HFF-Myc (cell line): ENCODE results near the gene TBC1D22A.

Experiments used
- DNase-seq: peaks from one replicate; pipeline ENCODE4 v3.0.0-alpha.2; 2011; ENCODE audit warnings: low read depth; ENCODE audit errors: extremely low read depth
- H3K4me3 ChIP-seq: replicated peaks from 2 replicates; pipeline ENCODE4 v1.5.1; 2011; ENCODE audit warnings: low read depth, mild to moderate bottlenecking, control low read depth, low read length
- TF ChIP-seq, protein P1 (sequence below): IDR thresholded peaks from 2 replicates; pipeline ENCODE4 v1.5.1; 2012; ENCODE audit warnings: mild to moderate bottlenecking, low read depth, low read length, control low read depth; ENCODE audit errors: missing control alignments

The TBC1D22A gene

DNA sequence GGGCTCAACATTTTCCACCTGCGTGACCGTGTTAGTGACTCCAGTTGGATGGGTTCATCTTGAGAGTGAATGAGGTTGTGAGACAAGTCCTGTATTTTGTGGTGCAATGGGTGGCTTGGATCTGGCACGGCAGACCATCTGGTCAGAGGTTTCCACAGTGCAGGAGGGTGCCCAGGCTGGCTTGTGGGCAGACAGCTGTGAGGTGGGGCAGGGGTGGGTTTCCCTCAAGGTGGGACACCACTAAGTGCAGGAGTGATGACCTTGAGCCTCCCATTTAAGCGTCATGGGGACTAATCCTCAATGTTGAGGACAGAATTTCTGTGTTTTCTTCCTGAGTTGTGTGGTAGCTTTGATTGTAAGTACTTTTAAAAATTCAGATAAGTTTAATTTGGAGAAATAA is 220.6 kb downstream of the TBC1D22A start:
- H3K4me3 ChIP-seq, result no peak overlapping the region
- TF ChIP-seq, protein P1, sequence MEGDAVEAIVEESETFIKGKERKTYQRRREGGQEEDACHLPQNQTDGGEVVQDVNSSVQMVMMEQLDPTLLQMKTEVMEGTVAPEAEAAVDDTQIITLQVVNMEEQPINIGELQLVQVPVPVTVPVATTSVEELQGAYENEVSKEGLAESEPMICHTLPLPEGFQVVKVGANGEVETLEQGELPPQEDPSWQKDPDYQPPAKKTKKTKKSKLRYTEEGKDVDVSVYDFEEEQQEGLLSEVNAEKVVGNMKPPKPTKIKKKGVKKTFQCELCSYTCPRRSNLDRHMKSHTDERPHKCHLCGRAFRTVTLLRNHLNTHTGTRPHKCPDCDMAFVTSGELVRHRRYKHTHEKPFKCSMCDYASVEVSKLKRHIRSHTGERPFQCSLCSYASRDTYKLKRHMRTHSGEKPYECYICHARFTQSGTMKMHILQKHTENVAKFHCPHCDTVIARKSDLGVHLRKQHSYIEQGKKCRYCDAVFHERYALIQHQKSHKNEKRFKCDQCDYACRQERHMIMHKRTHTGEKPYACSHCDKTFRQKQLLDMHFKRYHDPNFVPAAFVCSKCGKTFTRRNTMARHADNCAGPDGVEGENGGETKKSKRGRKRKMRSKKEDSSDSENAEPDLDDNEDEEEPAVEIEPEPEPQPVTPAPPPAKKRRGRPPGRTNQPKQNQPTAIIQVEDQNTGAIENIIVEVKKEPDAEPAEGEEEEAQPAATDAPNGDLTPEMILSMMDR, result no peak
- DNase-seq, result no peak

DNA sequence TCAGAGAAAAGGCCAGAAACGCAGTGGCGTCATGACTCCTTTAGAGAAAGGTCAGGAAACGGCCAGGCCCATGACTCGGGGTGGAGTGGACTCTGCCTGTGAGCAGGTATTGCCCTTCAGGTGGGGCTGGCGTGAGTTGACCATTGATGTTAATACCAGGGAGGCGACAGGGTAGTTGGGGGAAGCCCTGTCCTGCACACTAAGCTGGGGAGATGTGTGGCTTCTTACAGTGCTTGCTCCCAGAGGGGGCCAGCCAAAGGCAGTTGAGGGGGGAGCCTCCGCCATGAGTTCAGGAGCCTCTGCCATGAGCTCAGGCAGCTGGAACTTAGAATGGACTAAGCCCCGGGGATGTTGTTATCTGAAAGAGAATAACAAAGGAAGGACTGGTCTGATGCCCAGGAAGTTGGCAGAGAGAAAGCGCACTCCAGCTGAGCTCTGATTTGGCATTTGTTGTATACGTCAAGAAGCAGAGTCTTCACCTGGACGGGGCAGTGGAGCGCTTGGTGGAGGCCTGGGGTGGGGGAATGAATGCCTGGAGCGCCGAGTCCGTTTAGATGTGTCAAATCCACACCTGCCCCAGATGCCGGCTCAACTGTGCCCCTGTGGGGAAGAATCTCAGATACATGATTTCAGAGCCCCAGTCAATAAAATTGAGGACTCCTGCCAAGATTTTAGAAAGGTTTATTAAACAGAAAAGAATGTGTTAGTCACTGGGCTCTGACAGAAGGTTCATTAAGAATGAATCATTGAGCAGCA is 222.5 kb downstream of the TBC1D22A start:
- H3K4me3 ChIP-seq, result no peak overlapping the region
- TF ChIP-seq, protein P1, result no peak
- no peak for DNase-seq

DNA sequence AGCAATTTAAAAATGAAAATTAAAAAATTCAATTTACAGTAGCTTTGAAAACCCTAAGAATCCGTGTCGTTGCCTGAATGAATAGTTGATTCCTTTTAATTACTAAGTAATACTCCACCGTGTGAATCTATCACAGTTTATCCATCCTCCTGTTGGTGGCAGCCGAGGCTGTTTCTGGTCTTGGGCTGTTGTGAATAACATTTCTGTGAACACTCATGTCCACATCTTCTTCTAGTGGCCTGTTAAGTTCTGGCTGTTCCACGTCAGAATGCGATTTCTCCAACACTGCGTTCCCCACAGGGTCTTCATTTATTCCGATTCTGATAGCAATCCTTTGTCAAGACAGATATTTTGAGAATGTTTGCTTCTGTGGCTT is 223.0 kb downstream of the TBC1D22A start:
- TF ChIP-seq, protein P1, result no peak
- no peak overlapping the region for H3K4me3 ChIP-seq
- DNase-seq, result no peak

- no peak for DNase-seq
- TF ChIP-seq, protein P1, result no peak
- no peak overlapping the region for H3K4me3 ChIP-seq
Observed at GRCh38 chr22:46986788-46987187, 224.3 kb downstream of the TBC1D22A start.

DNA sequence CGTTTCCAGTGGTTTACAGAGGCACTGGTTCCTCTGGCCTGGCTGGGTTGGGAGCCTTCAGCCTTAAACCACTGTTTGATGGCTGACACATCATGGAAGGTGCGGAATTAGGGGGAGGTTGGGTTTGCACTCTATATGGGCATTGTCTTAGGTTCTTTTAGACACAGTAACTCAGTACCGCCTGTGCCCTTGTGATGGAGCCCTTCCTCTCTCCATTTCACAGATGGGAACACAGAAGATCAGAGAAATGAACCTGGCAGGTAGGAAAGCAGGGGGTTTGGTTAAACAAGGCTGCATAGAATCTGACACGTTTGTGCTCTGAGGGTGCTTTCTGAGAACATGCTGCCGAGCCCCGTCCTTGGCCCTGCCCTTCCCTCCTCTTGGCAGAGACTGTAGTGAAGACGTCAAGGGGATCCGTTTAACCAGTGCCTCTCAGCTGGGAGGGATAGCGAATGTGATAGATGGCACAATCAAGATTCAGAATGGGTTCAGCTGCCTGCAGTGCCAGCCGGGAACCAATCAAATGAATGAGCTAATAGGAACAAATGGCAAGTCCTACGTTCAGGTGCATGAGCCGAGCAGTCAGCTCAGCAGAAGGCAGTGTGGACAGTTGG is 228.6 kb downstream of the TBC1D22A start:
- no peak for DNase-seq
- TF ChIP-seq, protein P1, result no peak
- H3K4me3 ChIP-seq, result no peak overlapping the region

DNA sequence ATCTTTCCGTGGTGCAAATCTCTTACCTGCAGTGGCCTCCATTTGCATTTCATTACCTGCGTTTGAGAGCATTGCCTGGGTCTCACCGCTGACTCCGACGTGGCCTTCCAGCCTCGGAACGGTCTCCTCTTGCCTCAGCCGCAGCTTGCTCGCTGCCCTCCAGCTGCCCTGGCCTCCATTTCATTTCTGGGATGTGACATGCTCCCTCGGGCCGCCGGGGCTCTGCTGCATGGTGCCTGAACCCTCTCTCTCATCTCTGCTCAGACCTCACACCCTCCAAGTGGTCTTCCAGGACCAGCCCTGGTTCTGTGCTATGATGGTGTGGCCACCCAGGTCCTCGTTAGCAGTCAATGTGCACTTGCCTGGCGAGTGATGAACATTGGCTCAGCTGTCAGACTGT is 229.2 kb downstream of the TBC1D22A start:
- no peak overlapping the region for H3K4me3 ChIP-seq
- DNase-seq, result no peak
- TF ChIP-seq, protein P1, result no peak
